T-cell (primary cell): ENCODE results near the gene ANO8. TPM values are rescaled to one million over a fixed set of nuclear protein-coding genes. Genes with fewer than 3 reads are reported as not detected.

Experiments used
- ATAC-seq, 4 experiments: fragments of 200-7000 bp in 3 of 4; fragments of 150-1000 bp in 1 of 4; cut with Tn5 transposase; replicated peaks in 1 of 4; 1 replicate in 3 of 4; 2 replicates in 1 of 4; pipeline ENCODE4 v1.10.0; 2021; ENCODE audit warnings: moderate library complexity in 3 of 4, mild to moderate bottlenecking in 2 of 4, moderate number of reproducible peaks in 1 of 4
- CTCF ChIA-PET, 2 donors: fragments of 300-600 bp; sonication (Branson Sonifier 250); formaldehyde crosslinking; loops; one replicate each; lab custom pipeline; 2022; ENCODE audit warnings: antibody characterized with exemption in 2 of 2; lab: Charles Lee
- POLR2A ChIA-PET, 2 donors: fragments of 300-600 bp; sonication (Branson Sonifier 250); formaldehyde crosslinking; loops; one replicate each; lab custom pipeline; 2022; ENCODE audit warnings: antibody characterized with exemption in 2 of 2; lab: Charles Lee
- DNase-seq, 35 experiments: peaks; one replicate each; pipeline versions ENCODE4 v3.0.0 to v3.0.0-alpha.2; 2013 to 2023
- H3K27ac ChIP-seq: one replicate; pipeline ENCODE4 v1.5.1; 2013; ENCODE audit warnings: low read length
- H3K27me3 ChIP-seq, 2 experiments: replicated peaks in 1 of 2; 1 replicate in 1 of 2; 2 replicates in 1 of 2; pipeline versions ENCODE4 v1.6.1 to v1.7.0; 2013; ENCODE audit warnings: low read length in 1 of 2, mixed read lengths in 1 of 2; ENCODE audit not compliant: control insufficient read depth in 2 of 2, insufficient read depth in 2 of 2; ENCODE audit errors: extremely low read depth in 1 of 2
- H3K36me3 ChIP-seq, 2 donors: 1 replicate in 1 of 2; 2 replicates in 1 of 2; pipeline versions ENCODE4 v1.6.1 to v1.7.0; 2013; ENCODE audit warnings: low read length in 1 of 2; ENCODE audit not compliant: control insufficient read depth in 2 of 2, insufficient read depth in 1 of 2; ENCODE audit errors: extremely low read depth in 1 of 2
- H3K4me1 ChIP-seq, 2 experiments: 1 replicate in 1 of 2; 2 replicates in 1 of 2; pipeline versions ENCODE4 v1.6.1 to v1.7.0; 2013; ENCODE audit warnings: low read length in 2 of 2, mixed read lengths in 1 of 2; ENCODE audit not compliant: insufficient read depth in 2 of 2, control insufficient read depth in 1 of 2; ENCODE audit errors: extremely low read depth in 1 of 2
- H3K4me3 ChIP-seq, 2 donors: 1 replicate in 1 of 2; 2 replicates in 1 of 2; pipeline versions ENCODE4 v1.5.1 to v1.7.0; 2013; ENCODE audit warnings: mild to moderate bottlenecking in 2 of 2, low read length in 1 of 2, moderate library complexity in 1 of 2; ENCODE audit not compliant: control insufficient read depth in 1 of 2; ENCODE audit errors: extremely low read depth in 1 of 2
- H3K9me3 ChIP-seq: 2 replicates; pipeline ENCODE4 v1.7.0; 2013
- H3K27ac Mint-ChIP-seq, 2 donors: one replicate each; pipeline ENCODE4 v1.8.0; 2020 to 2021; ENCODE audit warnings: mild to moderate bottlenecking in 2 of 2, mixed read lengths in 2 of 2
- H3K27me3 Mint-ChIP-seq, 2 donors: one replicate each; pipeline ENCODE4 v1.8.0; 2021 to 2022; ENCODE audit warnings: mixed read lengths in 2 of 2
- H3K36me3 Mint-ChIP-seq: one replicate; pipeline ENCODE4 v1.8.0; 2021; ENCODE audit warnings: mixed read lengths
- H3K4me1 Mint-ChIP-seq, 3 donors: one replicate each; pipeline ENCODE4 v1.8.0; 2020 to 2022; ENCODE audit warnings: mixed read lengths in 3 of 3, mild to moderate bottlenecking in 1 of 3
- H3K4me3 Mint-ChIP-seq, 3 donors: one replicate each; pipeline ENCODE4 v1.8.0; 2020 to 2022; ENCODE audit warnings: mild to moderate bottlenecking in 3 of 3, mixed read lengths in 3 of 3, moderate library complexity in 3 of 3
- H3K9me3 Mint-ChIP-seq, 3 donors: one replicate each; pipeline ENCODE4 v1.8.0; 2020 to 2022; ENCODE audit warnings: mixed read lengths in 3 of 3
- WGBS: methylation state at CpG from one replicate; pipeline ENCODE4 v1.1.5; 2013; ENCODE audit warnings: missing lambda C conversion rate; ENCODE audit not compliant: insufficient coverage; 5-methylcytosine and 5-hydroxymethylcytosine counted together
- total RNA-seq, 35 experiments: library from RNA in 6 of 35; stranded (reverse) in 6 of 35; fragments of 120-200 nt in 1 of 35; gene quantifications; one replicate each; pipeline versions ENCODE4 v1.2.1 to v1.2.4 and lab custom pipeline; 2013 to 2026

The ANO8 gene
- total RNA-seq, 5 donors from 2014 or later (not counting 1 experiment from before 2014, with no cell fraction given), result 18.3 to 27.4 (median 24.9) TPM

DNA sequence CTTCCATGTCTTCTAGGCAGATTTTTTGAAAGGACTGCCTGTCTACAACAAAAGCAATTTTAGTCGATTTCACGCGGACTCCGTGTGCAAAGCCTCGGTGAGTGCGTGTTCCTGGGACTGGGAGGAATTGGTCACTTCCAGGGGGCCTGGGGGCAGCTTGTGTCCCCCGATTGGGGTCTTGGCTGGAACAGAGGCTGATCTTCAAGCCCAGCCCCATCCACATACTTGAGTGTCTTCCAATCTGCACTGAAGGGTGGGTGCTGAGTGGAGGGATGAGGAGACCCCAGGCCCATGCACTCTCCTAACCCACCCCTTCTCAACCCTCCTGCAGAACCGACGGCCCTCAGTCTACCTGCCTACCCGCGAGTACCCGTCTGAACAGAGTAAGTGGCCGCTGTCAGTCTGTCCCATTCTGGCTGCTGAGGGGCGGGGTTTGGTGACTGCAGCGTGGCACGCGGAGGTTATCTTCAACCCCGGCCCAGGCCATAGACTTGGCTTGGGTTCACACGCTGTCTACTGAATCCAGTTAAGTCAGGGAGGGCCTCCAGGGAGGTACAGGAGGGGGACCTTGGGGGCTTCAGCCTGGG, 20.6 kb downstream of the ANO8 start:
- H3K9me3 Mint-ChIP-seq, result no peaks in the 10 kb centered on the region
- Histone ChIP-seq H3K27ac (no peak overlapping the region), H3K9me3 (no peaks in the 10 kb centered on the region), H3K27me3 (no peaks in the 10 kb centered on the region), H3K4me1 (peaks cover 6 to 34% of the 10 kb centered on the region in 2 experiments), H3K36me3 (peaks cover 14 to 37% of the 10 kb centered on the region in 2 donors), H3K4me3 (no peak overlapping the region)
- peaks cover 14% of the 10 kb centered on the region for H3K36me3 Mint-ChIP-seq
- H3K27ac Mint-ChIP-seq, result no peak overlapping the region
- H3K27me3 Mint-ChIP-seq, result no peaks in the 10 kb centered on the region
- DNase-seq (no peak), ATAC-seq (no peak)
- H3K4me3 Mint-ChIP-seq, result no peak overlapping the region
- POLR2A ChIA-PET, result interaction anchor here in 1 of 2 donors (0.6 kb wide), 1 partner anchor 19 kb away, joined by 4 read pairs; no protein-coding TSS in a partner anchor
- peaks cover 21 to 28% (median 25%) of the 10 kb centered on the region in 3 donors for H3K4me1 Mint-ChIP-seq
- CTCF ChIA-PET, result no interaction called here
- WGBS, result 97% methylated on average over 13 of the region's 19 CpGs

DNA sequence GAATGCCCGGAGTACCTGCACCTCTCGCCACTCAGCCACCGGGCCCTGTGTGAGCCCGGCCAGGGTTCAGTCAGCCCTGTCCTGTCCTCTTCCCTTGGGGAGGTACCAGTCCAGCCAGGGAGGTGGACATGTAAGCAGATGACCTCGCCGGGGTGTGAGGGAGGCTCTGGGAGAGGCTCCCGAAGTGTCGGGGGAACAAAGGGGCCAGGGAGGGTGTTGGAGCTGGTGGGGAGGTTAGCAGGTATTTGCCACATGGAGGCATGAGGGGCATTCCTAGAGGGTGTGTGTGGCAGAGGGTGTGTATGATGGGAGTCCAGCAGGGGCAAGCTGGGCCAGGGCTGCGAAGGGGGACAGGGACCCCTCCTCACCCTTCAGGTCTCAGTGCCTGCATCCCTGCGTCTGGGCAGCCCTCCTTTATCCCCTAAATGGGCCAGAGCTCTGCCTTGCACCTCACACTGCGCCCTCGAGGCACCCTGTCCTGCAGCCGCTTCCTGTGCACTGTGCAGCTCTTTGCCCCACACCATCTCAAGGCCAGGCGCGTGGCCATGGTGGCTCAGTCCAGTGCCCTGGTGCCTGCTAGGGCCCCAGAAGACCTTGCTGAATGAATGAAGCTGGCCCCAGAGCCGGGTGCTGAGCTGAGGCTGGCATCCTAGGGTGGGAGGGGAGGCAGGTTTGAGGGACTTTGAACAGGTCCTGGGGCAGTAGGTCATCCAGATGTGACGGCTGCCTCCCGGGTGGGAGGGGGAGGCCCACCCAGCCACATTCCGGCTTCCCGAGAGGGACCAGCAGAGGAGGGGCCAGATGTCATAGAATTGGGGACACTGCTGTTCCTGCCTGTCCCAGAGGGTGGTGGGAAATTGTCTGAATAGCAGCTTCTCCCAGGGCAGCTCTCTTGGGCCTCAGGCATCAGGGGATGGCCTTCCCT, 22.2 kb downstream of the ANO8 start:
- Mint-ChIP-seq H3K27me3 (no peaks in the 10 kb centered on the region), H3K4me3 (peak overlapping the region in 1 of 3 donors; percentile 96), H3K9me3 (no peaks in the 10 kb centered on the region), H3K4me1 (peaks cover 32 to 37% (median 34%) of the 10 kb centered on the region in 3 donors), H3K27ac (no peak overlapping the region), H3K36me3 (peaks cover 14% of the 10 kb centered on the region)
- H3K4me1 ChIP-seq, result peaks cover 6 to 38% of the 10 kb centered on the region in 2 experiments
- ATAC-seq, result no peak
- no peaks in the 10 kb centered on the region for H3K27me3 ChIP-seq
- no peak for DNase-seq
- WGBS, result 96% methylated on average over 17 of the region's 20 CpGs
- H3K36me3 ChIP-seq, result peaks cover 10 to 34% of the 10 kb centered on the region in 2 donors
- H3K27ac ChIP-seq, result no peak overlapping the region
- H3K4me3 ChIP-seq, result no peak overlapping the region
- CTCF ChIA-PET, result interaction anchor here in 1 of 2 donors (0.6 kb wide), 2 partner anchors 28 to 649 kb away, joined by 5 to 9 read pairs; no protein-coding TSS in a partner anchor
- no peaks in the 10 kb centered on the region for H3K9me3 ChIP-seq
- POLR2A ChIA-PET, result interaction anchor here (0.5 to 0.6 kb wide), 2 partner anchors 25 to 122 kb away, joined by 3 read pairs; no protein-coding TSS in a partner anchor

DNA sequence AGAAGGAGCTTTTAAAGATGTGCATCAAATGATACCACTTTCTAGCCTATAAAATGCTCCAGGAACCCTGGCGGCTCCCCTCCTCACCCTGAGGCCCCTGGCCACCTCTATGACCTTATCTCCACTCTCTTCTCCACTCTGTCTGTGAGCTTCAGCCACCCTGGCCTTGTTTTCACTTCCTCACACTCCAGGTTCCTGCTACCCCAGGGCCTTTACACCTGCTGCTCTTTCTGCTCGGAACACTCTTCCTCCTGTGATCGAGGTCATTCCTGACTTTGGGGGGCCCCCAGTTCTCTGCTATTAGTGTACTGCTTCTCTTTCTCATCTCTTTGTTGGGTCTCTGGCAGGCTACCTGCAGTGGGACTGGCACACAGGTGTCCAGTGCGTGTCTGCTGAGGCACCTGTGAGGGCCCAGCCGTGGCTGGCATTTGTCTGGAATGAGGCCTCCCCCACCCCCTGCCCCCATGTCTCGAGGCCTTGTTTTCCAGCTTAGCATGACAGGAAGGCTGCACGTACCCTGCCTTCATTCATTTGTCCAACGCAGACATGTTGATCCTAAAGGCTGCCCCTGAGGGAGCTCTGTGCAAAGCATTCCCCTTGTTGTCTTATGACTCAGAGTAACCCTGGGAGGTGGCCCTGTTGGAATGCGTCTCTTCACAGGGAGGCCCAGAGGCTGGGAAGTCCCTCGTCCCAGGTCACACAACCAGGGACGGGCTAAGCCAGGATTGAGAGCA, 23.0 kb downstream of the ANO8 start:
- Histone ChIP-seq H3K4me1 (peaks cover 6 to 41% of the 10 kb centered on the region in 2 experiments), H3K27me3 (no peaks in the 10 kb centered on the region), H3K9me3 (no peaks in the 10 kb centered on the region), H3K27ac (no peak overlapping the region), H3K4me3 (no peak overlapping the region), H3K36me3 (peaks cover 10 to 34% of the 10 kb centered on the region in 2 donors)
- 92% methylated on average over 10 of the region's 11 CpGs for WGBS
- Mint-ChIP-seq H3K4me1 (peaks cover 32 to 40% (median 38%) of the 10 kb centered on the region in 3 donors), H3K9me3 (no peaks in the 10 kb centered on the region), H3K36me3 (peaks cover 14% of the 10 kb centered on the region), H3K4me3 (peak overlapping the region; percentile 41 to 96 (median 60)), H3K27ac (peak overlapping the region in 1 of 2 donors; percentile 44), H3K27me3 (no peaks in the 10 kb centered on the region)
- ChIA-PET CTCF (interaction anchor here in 1 of 2 donors (0.5 to 0.6 kb wide), 2 partner anchors 15 to 27 kb away, joined by 7 to 9 read pairs; no protein-coding TSS in a partner anchor), POLR2A (no interaction called here)
- DNase-seq, result no peak
- no peak for ATAC-seq

DNA sequence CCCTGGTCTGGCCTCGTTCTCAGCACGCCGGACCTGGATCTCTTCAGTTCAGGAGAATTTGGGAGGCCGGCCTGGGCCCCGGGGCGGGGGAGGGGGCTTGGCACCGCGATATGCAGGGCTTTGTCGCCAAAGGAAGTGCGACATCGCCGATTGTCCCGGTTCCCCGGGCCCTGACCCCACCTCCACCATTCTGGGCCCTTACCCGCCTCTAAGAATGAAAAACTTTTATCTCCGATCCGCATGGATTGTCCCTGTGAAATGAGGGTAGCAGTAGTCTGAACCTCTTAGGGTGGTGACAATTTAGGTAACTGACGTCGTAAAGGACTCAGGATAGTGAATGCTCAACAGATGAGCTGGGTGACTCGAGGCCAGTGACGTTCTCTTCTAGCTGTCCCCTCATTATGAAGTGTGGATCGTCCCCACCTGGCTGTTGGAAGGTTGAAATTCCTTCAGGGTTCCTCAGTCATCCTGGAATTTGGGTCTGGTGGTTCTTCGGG, 24.6 kb downstream of the ANO8 start:
- Histone ChIP-seq H3K9me3 (no peaks in the 10 kb centered on the region), H3K27ac (peak overlapping the region; percentile 52), H3K4me1 (peaks cover 6 to 54% of the 10 kb centered on the region in 2 experiments), H3K36me3 (peaks cover 10 to 26% of the 10 kb centered on the region in 2 donors), H3K4me3 (peak overlapping the region; percentile 62 to 75), H3K27me3 (no peaks in the 10 kb centered on the region)
- Mint-ChIP-seq H3K9me3 (no peaks in the 10 kb centered on the region), H3K4me3 (peak overlapping the region; percentile 93 to 98 (median 96)), H3K27me3 (no peaks in the 10 kb centered on the region), H3K4me1 (peaks cover 36 to 47% (median 45%) of the 10 kb centered on the region in 3 donors), H3K36me3 (peaks cover 4% of the 10 kb centered on the region), H3K27ac (peak overlapping the region; percentile 91 to 94)
- ATAC-seq (no peak), DNase-seq (peak in 5 of 35 experiments; percentile 14 to 33 (median 18))
- ChIA-PET POLR2A (interaction anchor here (0.6 to 1.2 kb wide), 3 partner anchors 43 to 110 kb away, joined by 3 to 4 read pairs (median 3); partner anchors contain the start of genes BABAM1 (in 2 of the 2) and MVB12A (in 1 of the 2)), CTCF (interaction anchor here in 1 of 2 donors (1.2 to 1.6 kb wide), 4 partner anchors 23 to 79 kb away, joined by 3 to 20 read pairs (median 5); partner anchors contain the start of gene BABAM1)
- WGBS, result 14% methylated on average over 10 of the region's 23 CpGs

- peak; percentile 84 to 87 (median 86) for ATAC-seq
- H3K4me1 Mint-ChIP-seq, result peaks cover 41 to 51% (median 51%) of the 10 kb centered on the region in 3 donors
These were observed 25.3 kb downstream of the ANO8 start, which contains the start of gene DDA1 for GRCh38 chr19:17309198-17309964. DDA1 (plus strand) TSS chr19:17309563; CDS start chr19:17309655, 92 bp downstream.

More at GRCh38 chr19:17309198-17309964, 25.3 kb downstream of the ANO8 start, which contains the start of gene DDA1:
- H3K36me3 ChIP-seq, result peaks cover 6 to 21% of the 10 kb centered on the region in 2 donors
- H3K9me3 ChIP-seq, result no peaks in the 10 kb centered on the region
- Mint-ChIP-seq H3K36me3 (peaks cover 4% of the 10 kb centered on the region), H3K27me3 (no peaks in the 10 kb centered on the region), H3K9me3 (no peaks in the 10 kb centered on the region), H3K4me3 (peak within 1 kb of the TSS; percentile 93 to 98 (median 96)), H3K27ac (peak within 1 kb of the TSS; percentile 91 to 94)
- ChIA-PET CTCF (interaction anchor here in 1 of 2 donors (0.6 to 1.6 kb wide), 11 partner anchors 9 to 647 kb away, joined by 3 to 20 read pairs (median 5); partner anchors contain the start of genes BABAM1, BST2 and MVB12A), POLR2A (interaction anchor here (0.5 to 1.2 kb wide), 9 partner anchors 19 to 747 kb away, joined by 3 to 8 read pairs (median 3); partner anchors contain the start of genes BABAM1 (in 2 of the 2) and MVB12A (in 1 of the 2))
- WGBS, result 0% methylated on average over 29 of the region's 46 CpGs
- peak within 1 kb of the TSS; percentile 62 to 75 for H3K4me3 ChIP-seq
- peaks cover 6 to 60% of the 10 kb centered on the region in 2 experiments for H3K4me1 ChIP-seq
- no peaks in the 10 kb centered on the region for H3K27me3 ChIP-seq
- DNase-seq, result peak; percentile 92 to 100 (median 99)
- peak within 1 kb of the TSS; percentile 52 for H3K27ac ChIP-seq
